Stomach (tissue), 9 donors: ENCODE data around the gene ASTN1. TPM values are rescaled to one million over a fixed set of nuclear protein-coding genes. Genes with fewer than 3 reads are reported as not detected.

ENCODE experiments used
- DNase-seq, 2 donors: peaks; one replicate each; pipeline versions ENCODE4 v3.0.0 to v3.0.0-alpha.2; 2013 to 2019
- H3K27ac ChIP-seq, 5 donors: fragments of 200-600 bp in 4 of 5; sonication (generic) in 4 of 5; one replicate each; pipeline ENCODE4 v1.5.1; 2013 to 2019; ENCODE audit warnings: mild to moderate bottlenecking in 1 of 5, moderate library complexity in 1 of 5
- H3K27me3 ChIP-seq, 3 donors: fragments of 200-600 bp; sonication (generic); one replicate each; pipeline ENCODE4 v1.5.1; 2017 to 2019; ENCODE audit warnings: mixed run types in 1 of 3
- H3K36me3 ChIP-seq, 4 donors: fragments of 200-600 bp; sonication (generic); 1 replicate in 3 of 4; 2 replicates in 1 of 4; pipeline ENCODE4 v1.5.1; 2016 to 2019
- H3K4me1 ChIP-seq, 4 donors: fragments of 200-600 bp; sonication (generic); one replicate each; pipeline ENCODE4 v1.5.1; 2016 to 2019
- H3K4me3 ChIP-seq, 4 donors: fragments of 200-600 bp; sonication (generic) in 3 of 4; one replicate each; pipeline ENCODE4 v1.5.1; 2016 to 2019; ENCODE audit warnings: mild to moderate bottlenecking in 1 of 4
- H3K9me3 ChIP-seq, 4 donors: fragments of 200-600 bp; sonication (generic); one replicate each; pipeline ENCODE4 v1.5.1; 2016 to 2019
- EP300 ChIP-seq: sonication (generic); formaldehyde crosslinking; IDR thresholded peaks from one replicate; pipeline ENCODE4 v1.6.1; 2017; ENCODE audit warnings: antibody characterized with exemption
- POLR2A ChIP-seq, 4 donors: fragments of 450-650 bp; IDR thresholded peaks; one replicate each; pipeline ENCODE4 v1.6.1; 2016; ENCODE audit warnings: antibody characterized with exemption in 4 of 4, control low read depth in 2 of 4, mild to moderate bottlenecking in 1 of 4, moderate library complexity in 1 of 4
- POLR2AphosphoS5 ChIP-seq, 3 donors: sonication (generic); formaldehyde crosslinking; IDR thresholded peaks; one replicate each; pipeline ENCODE4 v1.6.1; 2016; ENCODE audit warnings: antibody characterized with exemption in 3 of 3
- WGBS, 5 donors: extraction: QIAGEN DNeasy Blood & Tissue Kit in 3 of 5; methylation state at CpG; one replicate each; pipeline versions ENCODE4 v1.1.5 to v1.1.7; 2013 to 2018; 5-methylcytosine and 5-hydroxymethylcytosine counted together
- intact Hi-C: fragments of 100-400 bp; cut with DNase I; formaldehyde crosslinking; loops from one replicate; pipeline ENCODE4 v1.15.1; 2023; ENCODE audit warnings: low total_unique reads
- polyA plus RNA-seq, 3 donors: library from polyadenylated mRNA; stranded (reverse); fragments of 200-250 nt; gene quantifications; one replicate each; pipeline ENCODE4 v1.2.3, GENCODE V29; 2013
- total RNA-seq, 5 donors: library from RNA; depleted of rRNA; stranded (reverse); fragments of >200 nt; gene quantifications; one replicate each; pipeline versions ENCODE4 v1.1.0 to v1.2.3, GENCODE V29; 2014 to 2016
- TF ChIP-seq, protein P1 (sequence below), 7 experiments: fragments of 450-650 bp in 4 of 7; fragments of 200-600 bp in 3 of 7; sonication (generic) in 3 of 7; IDR thresholded peaks; one replicate each; pipeline ENCODE4 v1.5.1; 2016 to 2019; ENCODE audit warnings: antibody characterized with exemption in 7 of 7, control low read depth in 2 of 7, mild to moderate bottlenecking in 1 of 7
- donor health status: healthy with polysubstance abuse.
- donor health status: Bipolar disorder and iron deficiency.
- donor health status: healthy.

ASTN1 gene
- total and polyA plus RNA-seq, 8 donors = 0.13 to 2.4 (median 0.51) TPM; not detected in 4

- Histone ChIP-seq H3K36me3 (no peaks in the 10 kb centered on the region), H3K9me3 (no peaks in the 10 kb centered on the region), H3K27ac (no peak overlapping the region), H3K4me1 (no peaks in the 10 kb centered on the region), H3K4me3 (no peak overlapping the region), H3K27me3 (no peaks in the 10 kb centered on the region)
- WGBS, 5 donors = 68 to 82% (median 74%) methylated on average over 3 of the region's 3 CpGs
- TF ChIP-seq POLR2A (IDR thresholded peaks at IDR 0.05) = no peak
- TF ChIP-seq, protein P1, sequence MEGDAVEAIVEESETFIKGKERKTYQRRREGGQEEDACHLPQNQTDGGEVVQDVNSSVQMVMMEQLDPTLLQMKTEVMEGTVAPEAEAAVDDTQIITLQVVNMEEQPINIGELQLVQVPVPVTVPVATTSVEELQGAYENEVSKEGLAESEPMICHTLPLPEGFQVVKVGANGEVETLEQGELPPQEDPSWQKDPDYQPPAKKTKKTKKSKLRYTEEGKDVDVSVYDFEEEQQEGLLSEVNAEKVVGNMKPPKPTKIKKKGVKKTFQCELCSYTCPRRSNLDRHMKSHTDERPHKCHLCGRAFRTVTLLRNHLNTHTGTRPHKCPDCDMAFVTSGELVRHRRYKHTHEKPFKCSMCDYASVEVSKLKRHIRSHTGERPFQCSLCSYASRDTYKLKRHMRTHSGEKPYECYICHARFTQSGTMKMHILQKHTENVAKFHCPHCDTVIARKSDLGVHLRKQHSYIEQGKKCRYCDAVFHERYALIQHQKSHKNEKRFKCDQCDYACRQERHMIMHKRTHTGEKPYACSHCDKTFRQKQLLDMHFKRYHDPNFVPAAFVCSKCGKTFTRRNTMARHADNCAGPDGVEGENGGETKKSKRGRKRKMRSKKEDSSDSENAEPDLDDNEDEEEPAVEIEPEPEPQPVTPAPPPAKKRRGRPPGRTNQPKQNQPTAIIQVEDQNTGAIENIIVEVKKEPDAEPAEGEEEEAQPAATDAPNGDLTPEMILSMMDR (IDR thresholded peaks at IDR 0.05) = no peak
- DNase-seq = peak in 1 of 2 donors; percentile 9
- intact Hi-C loops = no loop called here
Measured at GRCh38 chr1:177023726-177024125, 140.8 kb downstream of the ASTN1 start.

DNA sequence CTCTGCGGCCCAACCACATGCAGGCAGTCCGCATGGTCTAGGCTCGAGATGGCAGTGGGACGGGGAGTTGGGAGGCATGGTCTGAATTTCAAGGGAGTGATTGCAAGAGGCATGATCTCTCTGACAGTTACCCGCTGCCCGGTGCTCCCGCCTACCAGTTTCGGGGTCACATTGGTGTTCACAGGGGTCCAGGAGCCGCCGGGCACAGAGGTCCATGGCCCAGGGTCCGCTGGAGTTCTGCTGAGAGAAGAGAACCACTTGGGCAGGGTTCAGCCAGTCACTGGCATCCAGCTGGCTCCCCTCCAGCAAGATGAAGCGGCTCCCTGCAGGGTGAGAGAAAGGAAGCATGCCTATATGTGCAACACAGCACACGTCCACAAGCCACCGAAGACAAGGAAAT, 141.3 kb downstream of the ASTN1 start:
- no peaks in the 10 kb centered on the region for H3K4me1 ChIP-seq
- no peaks in the 10 kb centered on the region for H3K36me3 ChIP-seq
- no peaks in the 10 kb centered on the region for H3K27me3 ChIP-seq
- TF ChIP-seq POLR2AphosphoS5 (IDR thresholded peaks at IDR 0.05) (no peak), EP300 (no peak), POLR2A (IDR thresholded peaks at IDR 0.05) (no peak)
- TF ChIP-seq, protein P1 (IDR thresholded peaks at IDR 0.05) = no peak
- no peak overlapping the region for H3K4me3 ChIP-seq
- 80 to 91% (median 88%) methylated on average over 14 of the region's 14 CpGs for WGBS, 5 donors
- intact Hi-C loops = no loop called here
- H3K27ac ChIP-seq = no peak overlapping the region
- no peak for DNase-seq
- no peaks in the 10 kb centered on the region for H3K9me3 ChIP-seq

DNA sequence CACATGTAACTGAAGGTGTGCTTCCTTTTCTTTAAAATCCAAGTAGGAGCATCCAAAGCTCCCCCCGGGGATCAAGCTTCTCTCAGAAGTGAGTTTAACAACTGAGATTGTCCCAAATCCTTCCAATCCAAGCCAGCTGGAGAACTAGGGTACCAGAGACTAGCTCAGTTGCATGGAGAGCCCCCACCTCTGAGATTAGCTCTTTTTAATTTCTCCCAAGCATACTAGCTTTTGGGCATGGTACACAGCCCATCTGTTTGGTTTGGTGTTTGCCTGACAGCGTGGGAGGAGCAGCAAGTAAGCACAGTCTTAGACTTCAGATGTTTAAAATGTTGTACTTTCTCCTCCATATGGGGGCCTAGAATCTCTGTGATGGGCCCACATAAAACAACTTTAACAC, 142.8 kb downstream of the ASTN1 start:
- TF ChIP-seq POLR2A (IDR thresholded peaks at IDR 0.05) (no peak), EP300 (no peak), POLR2AphosphoS5 (IDR thresholded peaks at IDR 0.05) (no peak)
- TF ChIP-seq, protein P1 (IDR thresholded peaks at IDR 0.05) = no peak

GRCh38 chr1:177020851-177021589, 143.5 kb downstream of the ASTN1 start:
- Histone ChIP-seq H3K36me3 (no peaks in the 10 kb centered on the region), H3K27ac (no peak overlapping the region), H3K4me1 (no peaks in the 10 kb centered on the region), H3K4me3 (no peak overlapping the region), H3K27me3 (no peaks in the 10 kb centered on the region), H3K9me3 (no peaks in the 10 kb centered on the region)
- peak in 1 of 2 donors; percentile 85 for DNase-seq
- intact Hi-C loops = no loop called here
- WGBS, 5 donors = 61 to 85% (median 75%) methylated on average over 3 of the region's 3 CpGs
- TF ChIP-seq POLR2A (IDR thresholded peaks at IDR 0.05) (no peak), EP300 (no peak), POLR2AphosphoS5 (IDR thresholded peaks at IDR 0.05) (no peak)
- TF ChIP-seq, protein P1 (IDR thresholded peaks at IDR 0.05) = no peak

More for the DNA sequence above, 142.8 kb downstream of the ASTN1 start:
- Histone ChIP-seq H3K36me3 (no peaks in the 10 kb centered on the region), H3K27ac (no peak overlapping the region), H3K27me3 (no peaks in the 10 kb centered on the region), H3K4me1 (no peaks in the 10 kb centered on the region), H3K9me3 (no peaks in the 10 kb centered on the region), H3K4me3 (no peak overlapping the region)
- 70 to 96% (median 78%) methylated on average over 2 of the region's 2 CpGs for WGBS, 5 donors
- intact Hi-C loops = no loop called here
- DNase-seq = no peak
